H9 (cell line): ENCODE measurements around the gene TPGS1. TPM values are rescaled to one million over a fixed set of nuclear protein-coding genes. Genes with fewer than 3 reads are reported as not detected.
A peak's percentile ranks its signal among the peaks of the same experiment; 100 is the strongest.

Experiments
- DNase-seq: peaks from one replicate; pipeline ENCODE4 v3.0.0-alpha.2; 2017
- H2AFZ ChIP-seq: one replicate; pipeline ENCODE4 v1.6.1; 2013; ENCODE audit warnings: mild to moderate bottlenecking, low read length, control low read depth, moderate library complexity
- H2AK5ac ChIP-seq: 2 replicates; pipeline ENCODE4 v1.6.1; 2013; ENCODE audit warnings: low read length, control low read depth, mixed read lengths; ENCODE audit not compliant: insufficient read length
- H2BK120ac ChIP-seq: one replicate; pipeline ENCODE4 v1.6.1; 2013; ENCODE audit warnings: low read depth, mild to moderate bottlenecking, low read length, control low read depth, inconsistent platforms; ENCODE audit not compliant: poor library complexity, severe bottlenecking
- H2BK12ac ChIP-seq: 2 replicates; pipeline ENCODE4 v1.6.1; 2013; ENCODE audit warnings: low read length, control low read depth, mixed read lengths, low read depth; ENCODE audit not compliant: insufficient read length
- H2BK15ac ChIP-seq: 2 replicates; pipeline ENCODE4 v1.6.1; 2013; ENCODE audit warnings: low read depth, low read length, control low read depth
- H2BK20ac ChIP-seq: one replicate; pipeline ENCODE4 v1.6.1; 2013; ENCODE audit warnings: low read depth, mild to moderate bottlenecking, low read length, control low read depth, inconsistent platforms; ENCODE audit not compliant: poor library complexity, severe bottlenecking
- H2BK5ac ChIP-seq: 2 replicates; pipeline ENCODE4 v1.6.1; 2013; ENCODE audit warnings: low read length, control low read depth, mixed read lengths; ENCODE audit not compliant: insufficient read length
- H3K14ac ChIP-seq: 2 replicates; pipeline ENCODE4 v1.6.1; 2013; ENCODE audit warnings: low read length, control low read depth; ENCODE audit not compliant: insufficient read depth
- H3K18ac ChIP-seq: 2 replicates; pipeline ENCODE4 v1.6.1; 2013; ENCODE audit warnings: low read depth, mild to moderate bottlenecking, mixed read lengths, low read length, control low read depth; ENCODE audit not compliant: insufficient read length
- H3K23ac ChIP-seq: 2 replicates; pipeline ENCODE4 v1.6.1; 2013; ENCODE audit warnings: low read length, control low read depth, mixed read lengths, low read depth; ENCODE audit not compliant: insufficient read length
- H3K23me2 ChIP-seq: 2 replicates; pipeline ENCODE4 v1.6.1; 2013; ENCODE audit warnings: low read depth, mild to moderate bottlenecking, mixed read lengths, low read length, control low read depth; ENCODE audit not compliant: insufficient read length, poor library complexity, severe bottlenecking
- H3K27ac ChIP-seq: 2 replicates; pipeline ENCODE4 v1.5.1; 2013; ENCODE audit warnings: low read length, control low read depth, mixed read lengths, low read depth; ENCODE audit not compliant: insufficient read length
- H3K27me3 ChIP-seq: 2 replicates; pipeline ENCODE4 v1.6.1; 2013; ENCODE audit warnings: low read length, control low read depth, inconsistent platforms; ENCODE audit not compliant: insufficient read depth
- H3K4ac ChIP-seq: 2 replicates; pipeline ENCODE4 v1.6.1; 2013; ENCODE audit warnings: low read depth, mild to moderate bottlenecking, control low read depth, inconsistent platforms, low read length, moderate library complexity
- H3K4me1 ChIP-seq: 2 replicates; pipeline ENCODE4 v1.6.1; 2013; ENCODE audit warnings: low read length, control low read depth, inconsistent platforms; ENCODE audit not compliant: insufficient read depth
- H3K4me2 ChIP-seq: 2 replicates; pipeline ENCODE4 v1.6.1; 2013; ENCODE audit warnings: low read length, control low read depth, mixed read lengths; ENCODE audit not compliant: insufficient read length, insufficient read depth
- H3K56ac ChIP-seq: 2 replicates; pipeline ENCODE4 v1.6.1; 2013; ENCODE audit warnings: low read depth, mild to moderate bottlenecking, mixed read lengths, low read length, control low read depth; ENCODE audit not compliant: insufficient read length
- H3K79me1 ChIP-seq: 2 replicates; pipeline ENCODE4 v1.6.1; 2013; ENCODE audit warnings: low read depth, mild to moderate bottlenecking, moderate library complexity, low read length, control low read depth, inconsistent platforms; ENCODE audit not compliant: insufficient read depth, poor library complexity, severe bottlenecking
- H3K79me2 ChIP-seq: 2 replicates; pipeline ENCODE4 v1.6.1; 2013; ENCODE audit warnings: low read length, control low read depth, inconsistent platforms; ENCODE audit not compliant: insufficient read depth
- H3K9ac ChIP-seq: 2 replicates; pipeline ENCODE4 v1.6.1; 2013; ENCODE audit warnings: low read length, control low read depth, mixed read lengths; ENCODE audit not compliant: insufficient read length; ENCODE audit errors: extremely low read depth
- H3K9me3 ChIP-seq: one replicate; pipeline ENCODE4 v1.6.1; 2013; ENCODE audit warnings: low read depth, low read length, inconsistent platforms; ENCODE audit not compliant: control insufficient read depth
- H3T11ph ChIP-seq: one replicate; pipeline ENCODE4 v1.6.1; 2013; ENCODE audit warnings: mild to moderate bottlenecking, low read length, control low read depth, inconsistent platforms
- H4K20me1 ChIP-seq: one replicate; pipeline ENCODE4 v1.6.1; 2013; ENCODE audit not compliant: control insufficient read depth, insufficient read length, insufficient read depth
- H4K5ac ChIP-seq: 2 replicates; pipeline ENCODE4 v1.6.1; 2013; ENCODE audit warnings: low read depth, mild to moderate bottlenecking, mixed read lengths, low read length, control low read depth; ENCODE audit not compliant: insufficient read length
- H4K8ac ChIP-seq: replicated peaks from 2 replicates; pipeline ENCODE4 v1.6.1; 2013; ENCODE audit warnings: low read length, control low read depth, mixed read lengths, low read depth; ENCODE audit not compliant: insufficient read length
- H4K91ac ChIP-seq: 2 replicates; pipeline ENCODE4 v1.6.1; 2013; ENCODE audit warnings: low read depth, mild to moderate bottlenecking, moderate library complexity, mixed read lengths, low read length, control low read depth; ENCODE audit not compliant: insufficient read length
- H3K27ac Mint-ChIP-seq, 3 experiments: 2 replicates in 2 of 3; 3 replicates in 1 of 3; pipeline ENCODE4 v1.8.0; 2020 to 2021; ENCODE audit warnings: mixed read lengths in 3 of 3, mild to moderate bottlenecking in 1 of 3, moderate library complexity in 1 of 3
- H3K27me3 Mint-ChIP-seq: 2 replicates; pipeline ENCODE4 v1.8.0; 2021; ENCODE audit warnings: low read depth, mild to moderate bottlenecking, moderate library complexity, mixed read lengths
- H3K36me3 Mint-ChIP-seq, 3 experiments: 2 replicates in 2 of 3; 3 replicates in 1 of 3; pipeline ENCODE4 v1.8.0; 2020 to 2021; ENCODE audit warnings: low read depth in 3 of 3, mixed read lengths in 3 of 3; ENCODE audit not compliant: insufficient read depth in 1 of 3
- H3K4me1 Mint-ChIP-seq, 2 experiments: 2 replicates each; pipeline ENCODE4 v1.8.0; 2020; ENCODE audit warnings: mixed read lengths in 2 of 2
- H3K4me3 Mint-ChIP-seq, 2 experiments: 2 replicates in 1 of 2; 3 replicates in 1 of 2; pipeline ENCODE4 v1.8.0; 2020 to 2021; ENCODE audit warnings: mild to moderate bottlenecking in 2 of 2, mixed read lengths in 2 of 2, moderate library complexity in 1 of 2
- H3K9me3 Mint-ChIP-seq, 2 experiments: 2 replicates in 1 of 2; 3 replicates in 1 of 2; pipeline ENCODE4 v1.8.0; 2020; ENCODE audit warnings: mild to moderate bottlenecking in 2 of 2, mixed read lengths in 2 of 2, moderate library complexity in 1 of 2
- CTCF ChIP-seq: fragments of 200-600 bp; sonication (generic); conservative IDR thresholded peaks from 3 replicates; pipeline ENCODE4 v1.8.0; 2021; ENCODE audit warnings: antibody characterized with exemption, mild to moderate bottlenecking
- WGBS: extraction: QIAGEN DNeasy Blood & Tissue Kit; methylation state at CpG from one replicate; pipeline ENCODE4 v1.1.7; 2013; ENCODE audit warnings: missing lambda C conversion rate, low lambda C conversion rate, mixed read lengths; ENCODE audit not compliant: insufficient read length; ENCODE audit errors: extremely low coverage; 5-methylcytosine and 5-hydroxymethylcytosine counted together
- total RNA-seq: library from RNA; stranded (reverse); gene quantifications from 2 replicates; pipeline ENCODE4 v1.2.1, GENCODE V29; 2021

TPGS1 gene
- total RNA-seq, 1 experiment from 2014 or later = 7.4 TPM

DNA sequence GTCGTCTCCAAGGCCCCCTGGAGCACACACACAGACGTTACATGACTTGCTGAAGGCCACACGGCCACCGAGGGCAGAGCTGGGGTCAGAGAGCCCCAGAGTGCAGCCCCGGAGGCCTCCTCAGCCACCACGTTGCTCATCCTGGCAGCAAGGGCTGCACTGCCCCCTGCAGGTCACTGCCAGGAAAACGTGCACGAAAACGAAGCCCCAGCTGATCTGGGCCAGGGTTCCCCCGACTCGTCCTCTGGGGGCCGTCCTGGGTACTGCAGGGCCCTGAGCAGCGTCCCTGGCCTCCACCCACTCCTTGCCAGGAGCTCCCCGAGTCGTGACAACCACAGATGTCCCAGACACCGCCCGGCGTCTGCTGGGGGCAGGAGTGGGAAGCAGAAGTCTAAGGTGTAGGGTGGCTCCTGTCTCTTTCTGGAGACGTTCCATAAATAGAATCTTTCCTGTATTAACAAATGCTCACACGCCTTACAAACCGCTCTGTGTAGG, 3.4 kb downstream of the TPGS1 start:
- TF ChIP-seq CTCF = peak; percentile 100
- H3K4me1 Mint-ChIP-seq = peaks cover 19 to 21% of the 10 kb centered on the region in 2 experiments
- no peak overlapping the region for H2BK5ac ChIP-seq

More for the DNA sequence above, 3.4 kb downstream of the TPGS1 start:
- Histone ChIP-seq H2BK12ac (no peak overlapping the region), H4K91ac (no peak overlapping the region), H2BK15ac (no peak overlapping the region), H2BK20ac (no peak overlapping the region), H4K5ac (no peak overlapping the region), H3K23ac (no peak overlapping the region), H3K9ac (no peak overlapping the region), H3K79me1 (no peaks in the 10 kb centered on the region), H3K23me2 (peaks cover 8% of the 10 kb centered on the region), H2AK5ac (no peak overlapping the region), H3K9me3 (no peaks in the 10 kb centered on the region), H4K8ac (no peak overlapping the region), H3K56ac (no peak overlapping the region), H3K14ac (no peak overlapping the region), H2BK120ac (no peak overlapping the region), H3K27ac (no peak overlapping the region), H3K4me2 (peak overlapping the region; percentile 38), H3T11ph (no peak overlapping the region), H4K20me1 (peaks cover 5% of the 10 kb centered on the region), H3K4ac (no peak overlapping the region), H3K79me2 (no peaks in the 10 kb centered on the region), H3K27me3 (no peaks in the 10 kb centered on the region), H3K18ac (no peak overlapping the region), H2AFZ (no peak overlapping the region), H3K4me1 (no peaks in the 10 kb centered on the region)
- DNase-seq = peak; percentile 95
- H3K36me3 Mint-ChIP-seq = peaks cover 10 to 26% (median 10%) of the 10 kb centered on the region in 3 experiments; a peak in 6 of 7 replicates
- H3K4me3 Mint-ChIP-seq = peak overlapping the region; percentile 53 to 77
- peaks cover 7% of the 10 kb centered on the region for H3K27me3 Mint-ChIP-seq
- no CpG with 5 or more reads among the region's 21 CpGs for WGBS
- H3K9me3 Mint-ChIP-seq = peaks cover 5 to 7% of the 10 kb centered on the region in 2 experiments; a peak in 3 of 5 replicates
- H3K27ac Mint-ChIP-seq = no peak overlapping the region
